ENCODE results near the gene PLEKHA5. TPM values are rescaled to one million over a fixed set of nuclear protein-coding genes. Genes with fewer than 3 reads are reported as not detected.

The PLEKHA5 gene
- total and polyA plus RNA-seq, 2 donors from 2014 or later, result 26.6 to 52.9 TPM

- Histone ChIP-seq H3K27me3 (ENCODE audit: control insufficient read depth, insufficient read depth, low read length) (no peaks in the 10 kb centered on the region), H3K36me3 (ENCODE audit: control insufficient read depth in 2 of 3, insufficient read depth in 3 of 3, low read length in 3 of 3) (peaks cover 3 to 17% (median 10%) of the 10 kb centered on the region in 3 donors), H3K9me3 (ENCODE audit: control insufficient read depth in 2 of 3, insufficient read depth in 1 of 3, low read length in 3 of 3) (no peaks in the 10 kb centered on the region), H3K9ac (ENCODE audit: low read length in 3 of 3) (no peak overlapping the region), H3K4me1 (ENCODE audit: control insufficient read depth in 2 of 3, insufficient read depth in 2 of 3, low read depth in 1 of 3, low read length in 3 of 3) (no peaks in the 10 kb centered on the region), H3K4me3 (ENCODE audit: low read length in 3 of 3) (no peak overlapping the region), H3K27ac (ENCODE audit: low read depth in 2 of 2, low read length in 2 of 2) (no peak overlapping the region)
- no peak for TF ChIP-seq CTCF (IDR thresholded peaks at IDR 0.05; ENCODE audit: borderline replicate concordance, extremely low read depth, insufficient read depth)
- intact Hi-C loops (cut with DNase I), result no loop called here
- DNase-seq, result no peak
- no peak for FAIRE-seq
These were observed 246.4 kb downstream of the PLEKHA5 start for GRCh38 chr12:19375888-19376287.

GRCh38 chr12:19376691-19377090 is 247.2 kb downstream of the PLEKHA5 start:
- H3K9ac ChIP-seq (ENCODE audit: low read length in 3 of 3), result no peak overlapping the region
- no peaks in the 10 kb centered on the region for H3K9me3 ChIP-seq (ENCODE audit: control insufficient read depth in 2 of 3, insufficient read depth in 1 of 3, low read length in 3 of 3)
- TF ChIP-seq CTCF (IDR thresholded peaks at IDR 0.05; ENCODE audit: borderline replicate concordance, extremely low read depth, insufficient read depth), result no peak
- H3K27me3 ChIP-seq (ENCODE audit: control insufficient read depth, insufficient read depth, low read length), result no peaks in the 10 kb centered on the region
- peaks cover 0 to 10% (median 9%) of the 10 kb centered on the region in 3 donors for H3K36me3 ChIP-seq (ENCODE audit: control insufficient read depth in 2 of 3, insufficient read depth in 3 of 3, low read length in 3 of 3)
- FAIRE-seq (no peak), DNase-seq (no peak)
- no peaks in the 10 kb centered on the region for H3K4me1 ChIP-seq (ENCODE audit: control insufficient read depth in 2 of 3, insufficient read depth in 2 of 3, low read depth in 1 of 3, low read length in 3 of 3)
- intact Hi-C loops (cut with DNase I), result no loop called here
- no peak overlapping the region for H3K4me3 ChIP-seq (ENCODE audit: low read length in 3 of 3)
- no peak overlapping the region for H3K27ac ChIP-seq (ENCODE audit: low read depth in 2 of 2, low read length in 2 of 2)

- Histone ChIP-seq H3K9ac (ENCODE audit: low read length in 3 of 3) (no peak overlapping the region), H3K9me3 (ENCODE audit: control insufficient read depth in 2 of 3, insufficient read depth in 1 of 3, low read length in 3 of 3) (no peaks in the 10 kb centered on the region), H3K4me3 (ENCODE audit: low read length in 3 of 3) (no peak overlapping the region), H3K27me3 (ENCODE audit: control insufficient read depth, insufficient read depth, low read length) (no peaks in the 10 kb centered on the region), H3K36me3 (ENCODE audit: control insufficient read depth in 2 of 3, insufficient read depth in 3 of 3, low read length in 3 of 3) (peaks cover 0 to 4% (median 0%) of the 10 kb centered on the region in 3 donors), H3K27ac (ENCODE audit: low read depth in 2 of 2, low read length in 2 of 2) (no peak overlapping the region), H3K4me1 (ENCODE audit: control insufficient read depth in 2 of 3, insufficient read depth in 2 of 3, low read depth in 1 of 3, low read length in 3 of 3) (no peaks in the 10 kb centered on the region)
- DNase-seq (no peak), FAIRE-seq (no peak)
- intact Hi-C loops (cut with DNase I), result no loop called here
- no peak for TF ChIP-seq CTCF (IDR thresholded peaks at IDR 0.05; ENCODE audit: borderline replicate concordance, extremely low read depth, insufficient read depth)
These were observed 252.6 kb downstream of the PLEKHA5 start for GRCh38 chr12:19382111-19382526.

- Histone ChIP-seq H3K27ac (ENCODE audit: low read depth in 2 of 2, low read length in 2 of 2) (no peak overlapping the region), H3K9me3 (ENCODE audit: control insufficient read depth in 2 of 3, insufficient read depth in 1 of 3, low read length in 3 of 3) (no peaks in the 10 kb centered on the region), H3K4me1 (ENCODE audit: control insufficient read depth in 2 of 3, insufficient read depth in 2 of 3, low read depth in 1 of 3, low read length in 3 of 3) (no peaks in the 10 kb centered on the region), H3K9ac (ENCODE audit: low read length in 3 of 3) (no peak overlapping the region), H3K4me3 (ENCODE audit: low read length in 3 of 3) (no peak overlapping the region), H3K36me3 (ENCODE audit: control insufficient read depth in 2 of 3, insufficient read depth in 3 of 3, low read length in 3 of 3) (peaks cover 0 to 4% (median 0%) of the 10 kb centered on the region in 3 donors), H3K27me3 (ENCODE audit: control insufficient read depth, insufficient read depth, low read length) (no peaks in the 10 kb centered on the region)
- DNase-seq, result no peak
- no peak for FAIRE-seq
- intact Hi-C loops (cut with DNase I), result no loop called here
- TF ChIP-seq CTCF (IDR thresholded peaks at IDR 0.05; ENCODE audit: borderline replicate concordance, extremely low read depth, insufficient read depth), result no peak
These were observed 253.0 kb downstream of the PLEKHA5 start for GRCh38 chr12:19382563-19382962.

All from kidney (tissue), 14 donors.